H1 (cell line): ENCODE results near the gene PIK3R6. TPM values are rescaled to one million over a fixed set of nuclear protein-coding genes. Genes with fewer than 3 reads are reported as not detected.

ENCODE experiments used
- CTCF ChIA-PET: fragments of 300-600 bp; sonication (Branson Sonifier 250); formaldehyde crosslinking; loops from one replicate; lab custom pipeline; 2021; ENCODE audit not compliant: partially characterized antibody; lab: Charles Lee
- POLR2A ChIA-PET: fragments of 300-600 bp; sonication (Branson Sonifier 250); formaldehyde crosslinking; loops from one replicate; lab custom pipeline; 2021; ENCODE audit warnings: inconsistent platforms; ENCODE audit not compliant: partially characterized antibody; lab: Charles Lee
- DNase-seq, 2 experiments: peaks; one replicate each; pipeline versions ENCODE4 v3.0.0 to v3.0.0-alpha.2; 2010 to 2022; ENCODE audit warnings: low spot score in 2 of 2, low read depth in 1 of 2, mixed read lengths in 1 of 2
- FAIRE-seq: peaks from 2 replicates; lab custom pipeline; 2011; peaks lifted over from hg19 to GRCh38; lab: Jason Lieb, UNC
- H2AFZ ChIP-seq: 2 replicates; pipeline ENCODE4 v1.8.1; 2012; ENCODE audit warnings: low read length, inconsistent platforms
- H2AK5ac ChIP-seq: 2 replicates; pipeline ENCODE4 v1.6.1; 2013; ENCODE audit warnings: low read depth, low read length
- H2BK120ac ChIP-seq: replicated peaks from 2 replicates; pipeline ENCODE3; 2013; ENCODE audit warnings: low read depth, low read length, inconsistent platforms
- H2BK12ac ChIP-seq: 2 replicates; pipeline ENCODE4 v1.6.1; 2013; ENCODE audit warnings: low read depth, low read length
- H2BK15ac ChIP-seq: 2 replicates; pipeline ENCODE4 v1.6.1; 2013; ENCODE audit warnings: low read length
- H2BK20ac ChIP-seq: 2 replicates; pipeline ENCODE4 v1.6.1; 2013; ENCODE audit warnings: low read length
- H2BK5ac ChIP-seq: 2 replicates; pipeline ENCODE4 v1.6.1; 2013; ENCODE audit warnings: low read depth, low read length
- H3K14ac ChIP-seq: 2 replicates; pipeline ENCODE4 v1.6.1; 2013; ENCODE audit warnings: inconsistent platforms; ENCODE audit not compliant: insufficient read length
- H3K18ac ChIP-seq: 2 replicates; pipeline ENCODE4 v1.6.1; 2013; ENCODE audit warnings: low read length; ENCODE audit errors: extremely low read depth
- H3K23ac ChIP-seq: 2 replicates; pipeline ENCODE4 v1.6.1; 2013; ENCODE audit warnings: inconsistent platforms; ENCODE audit not compliant: insufficient read length
- H3K23me2 ChIP-seq: 2 replicates; pipeline ENCODE4 v1.6.1; 2013; ENCODE audit warnings: low read depth, low read length
- H3K27ac ChIP-seq: 2 replicates; pipeline ENCODE4 v1.6.1; 2011; ENCODE audit warnings: low read depth, low read length, inconsistent platforms
- H3K27me3 ChIP-seq, 4 experiments: replicated peaks in 1 of 4; 1 replicate in 1 of 4; 2 replicates in 3 of 4; pipeline versions ENCODE4 v1.6.1 to v1.8.1; 2011 to 2013; ENCODE audit warnings: low read length in 3 of 4, mild to moderate bottlenecking in 3 of 4, inconsistent platforms in 2 of 4, mixed read lengths in 2 of 4, moderate library complexity in 1 of 4; ENCODE audit not compliant: control insufficient read depth in 3 of 4, insufficient read depth in 3 of 4; ENCODE audit errors: extremely low read depth in 1 of 4
- H3K36me3 ChIP-seq, 4 experiments: 2 replicates each; pipeline versions ENCODE4 v1.6.1 to v1.8.1; 2011 to 2013; ENCODE audit warnings: mild to moderate bottlenecking in 4 of 4, low read length in 3 of 4, moderate library complexity in 2 of 4, control low read depth in 1 of 4, inconsistent platforms in 1 of 4; ENCODE audit not compliant: insufficient read depth in 4 of 4, control insufficient read depth in 2 of 4
- H3K4ac ChIP-seq: replicated peaks from 2 replicates; pipeline ENCODE3; 2013; ENCODE audit warnings: low read length, low read depth, mixed read lengths, inconsistent platforms; ENCODE audit not compliant: insufficient read length
- H3K4me1 ChIP-seq, 4 experiments: replicated peaks in 1 of 4; 1 replicate in 1 of 4; 2 replicates in 3 of 4; pipeline versions ENCODE4 v1.6.1 to v1.8.1; 2011 to 2013; ENCODE audit warnings: low read length in 3 of 4, inconsistent platforms in 2 of 4, mixed read lengths in 1 of 4; ENCODE audit not compliant: insufficient read depth in 4 of 4, control insufficient read depth in 3 of 4
- H3K4me2 ChIP-seq, 2 experiments: 2 replicates each; pipeline versions ENCODE4 v1.6.1 to v1.8.1; 2011 to 2013; ENCODE audit warnings: low read depth in 2 of 2, low read length in 2 of 2, control low read depth in 1 of 2, inconsistent platforms in 1 of 2, mild to moderate bottlenecking in 1 of 2; ENCODE audit not compliant: insufficient read depth in 1 of 2
- H3K4me3 ChIP-seq, 4 experiments: fragments of 200-600, 300-600 bp in 1 of 4; sonication (generic), shearing (Covaris generic), sonication (Bioruptor Twin) in 1 of 4; 2 replicates each; pipeline versions ENCODE4 v1.5.1 to v1.8.1; 2011 to 2016; ENCODE audit warnings: low read length in 4 of 4, low read depth in 3 of 4, control low read depth in 2 of 4, inconsistent platforms in 2 of 4, mild to moderate bottlenecking in 2 of 4, mixed read lengths in 1 of 4, moderate library complexity in 1 of 4; ENCODE audit not compliant: insufficient read depth in 2 of 4; ENCODE audit errors: extremely low read depth in 1 of 4
- H3K56ac ChIP-seq: replicated peaks from 2 replicates; pipeline ENCODE3; 2013; ENCODE audit warnings: low read depth, mild to moderate bottlenecking, mixed read lengths, low read length, inconsistent platforms; ENCODE audit not compliant: insufficient read length
- H3K79me1 ChIP-seq: 2 replicates; pipeline ENCODE4 v1.6.1; 2013; ENCODE audit warnings: low read depth, low read length, control low read depth
- H3K79me2 ChIP-seq, 2 experiments: 2 replicates each; pipeline versions ENCODE4 v1.6.1 to v1.8.1; 2012 to 2013; ENCODE audit warnings: low read length in 2 of 2, mild to moderate bottlenecking in 2 of 2, inconsistent platforms in 1 of 2; ENCODE audit not compliant: insufficient read depth in 2 of 2, control insufficient read depth in 1 of 2
- H3K9ac ChIP-seq, 4 experiments: replicated peaks in 1 of 4; 1 replicate in 1 of 4; 2 replicates in 3 of 4; pipeline versions ENCODE4 v1.6.1 to v1.8.1; 2011 to 2013; ENCODE audit warnings: low read depth in 3 of 4, low read length in 3 of 4, control low read depth in 2 of 4, mild to moderate bottlenecking in 2 of 4, moderate library complexity in 2 of 4, inconsistent platforms in 1 of 4; ENCODE audit errors: extremely low read depth in 1 of 4
- H3K9me3 ChIP-seq, 2 experiments: 2 replicates each; pipeline versions ENCODE4 v1.6.1 to v1.8.1; 2012 to 2013; ENCODE audit warnings: mild to moderate bottlenecking in 2 of 2, moderate library complexity in 2 of 2, control low read depth in 1 of 2, inconsistent platforms in 1 of 2, low read depth in 1 of 2, low read length in 1 of 2, mixed read lengths in 1 of 2; ENCODE audit not compliant: insufficient read depth in 2 of 2
- H4K20me1 ChIP-seq, 2 experiments: replicated peaks in 1 of 2; 2 replicates each; pipeline versions ENCODE3 to v1.8.1; 2011 to 2013; ENCODE audit warnings: inconsistent platforms in 2 of 2, low read length in 2 of 2, mild to moderate bottlenecking in 1 of 2; ENCODE audit not compliant: insufficient read depth in 2 of 2, control insufficient read depth in 1 of 2
- H4K5ac ChIP-seq: 2 replicates; pipeline ENCODE4 v1.6.1; 2013; ENCODE audit warnings: low read length, low read depth, mixed read lengths, inconsistent platforms; ENCODE audit not compliant: insufficient read length
- H4K8ac ChIP-seq: 2 replicates; pipeline ENCODE4 v1.8.0; 2013; ENCODE audit warnings: mild to moderate bottlenecking, moderate library complexity, low read length, inconsistent platforms; ENCODE audit not compliant: insufficient read depth; ENCODE audit errors: extremely low read depth
- H4K91ac ChIP-seq: replicated peaks from 2 replicates; pipeline ENCODE3; 2013; ENCODE audit warnings: low read length, mixed read lengths, inconsistent platforms; ENCODE audit not compliant: insufficient read length
- CBX8 ChIP-seq: fragments of 300-800, 300-1000 bp; sonication (generic); IDR thresholded peaks from 2 replicates; pipeline ENCODE4 v1.7.1; 2016; ENCODE audit warnings: low read depth, low read length, borderline replicate concordance
- CEBPB ChIP-seq: IDR thresholded peaks from 2 replicates; pipeline ENCODE4 v1.6.1; 2012; ENCODE audit warnings: low read depth, low read length
- CHD1 ChIP-seq: IDR thresholded peaks from 2 replicates; pipeline ENCODE4 v1.6.1; 2012; ENCODE audit warnings: low read depth, low read length, improper control_type of control experiment
- FOSL1 ChIP-seq: IDR thresholded peaks from 2 replicates; pipeline ENCODE4 v1.6.1; 2011; ENCODE audit warnings: mild to moderate bottlenecking, low read depth, low read length, moderate library complexity; ENCODE audit not compliant: insufficient read depth
- JUN ChIP-seq: IDR thresholded peaks from 2 replicates; pipeline ENCODE4 v1.6.1; 2011; ENCODE audit warnings: low read depth, mild to moderate bottlenecking, improper control_type of control experiment, low read length
- POLR2A ChIP-seq, 2 experiments: IDR thresholded peaks; 1 replicate in 1 of 2; 2 replicates in 1 of 2; pipeline ENCODE4 v1.6.1; 2011; ENCODE audit warnings: low read depth in 2 of 2, low read length in 2 of 2, mild to moderate bottlenecking in 2 of 2; ENCODE audit errors: control extremely low read depth in 1 of 2
- RBBP5 ChIP-seq: IDR thresholded peaks from 2 replicates; pipeline ENCODE4 v1.7.1; 2012; ENCODE audit warnings: low read depth, mild to moderate bottlenecking, inconsistent platforms, low read length, moderate library complexity, borderline replicate concordance
- SIN3A ChIP-seq, 2 experiments: IDR thresholded peaks in 1 of 2; conservative IDR thresholded peaks in 1 of 2; 2 replicates each; pipeline ENCODE4 v1.6.1; 2011 to 2012; ENCODE audit warnings: low read length in 2 of 2, improper control_type of control experiment in 1 of 2, low read depth in 1 of 2, mild to moderate bottlenecking in 1 of 2
- SIRT6 ChIP-seq: IDR thresholded peaks from one replicate; pipeline ENCODE4 v1.7.1; 2012; ENCODE audit warnings: low read length, inconsistent platforms
- SUZ12 ChIP-seq: fragments of 200-600 bp; sonication (generic); IDR thresholded peaks from 2 replicates; pipeline ENCODE4 v1.6.1; 2012; ENCODE audit warnings: mild to moderate bottlenecking, inconsistent platforms, low read length, moderate library complexity, mixed read lengths
- TAF7 ChIP-seq: optimal IDR thresholded peaks from 2 replicates; pipeline ENCODE3; 2011; ENCODE audit warnings: low read depth, mild to moderate bottlenecking, inconsistent platforms, low read length, moderate library complexity, borderline replicate concordance
- USF2 ChIP-seq: IDR thresholded peaks from 2 replicates; pipeline ENCODE4 v1.6.1; 2011; ENCODE audit warnings: low read length, improper control_type of control experiment
- WGBS, 2 experiments: shearing (Covaris generic) in 1 of 2; methylation state at CpG; one replicate each; pipeline versions ENCODE4 v1.1.6 to v1.1.7; 2013 to 2015; ENCODE audit warnings: low lambda C conversion rate in 2 of 2, mixed read lengths in 2 of 2, inconsistent platforms in 1 of 2, low coverage in 1 of 2, missing lambda C conversion rate in 1 of 2; ENCODE audit not compliant: insufficient replicate concordance in 2 of 2, insufficient coverage in 1 of 2, insufficient read length in 1 of 2; ENCODE audit errors: extremely low coverage in 1 of 2, missing lambda C conversion rate in 1 of 2; 5-methylcytosine and 5-hydroxymethylcytosine counted together
- polyA plus RNA-seq, 7 experiments: library from polyadenylated mRNA; depleted of rRNA in 3 of 7; stranded (reverse) in 5 of 7; unstranded in 2 of 7; fragments of >200 nt in 5 of 7; fragments of 200-250 nt in 2 of 7; gene quantifications; 1 replicate in 5 of 7; 2 replicates in 1 of 7; 4 replicates in 1 of 7; pipeline versions ENCODE4 v1.2.1 to v1.2.3, GENCODE V29; 2011 to 2013; ENCODE audit warnings: missing spikeins in 2 of 7, mixed read lengths in 2 of 7
- total RNA-seq: library from RNA; stranded (reverse); fragmentation: NEBNext Ultra II Directional; extraction: Animal tissue kit (Norgen Biotek cat#: 25700); gene quantifications from 2 replicates; pipeline ENCODE4 v1.2.1, GENCODE V29; 2021
- TF ChIP-seq, protein P1 (sequence below): IDR thresholded peaks from 2 replicates; pipeline ENCODE4 v1.6.1; 2012; ENCODE audit warnings: inconsistent platforms

PIK3R6 gene
- total and polyA plus RNA-seq, 2 of the 8 experiments (the other 6 are each of a cell fraction or from before 2014, with no cell fraction given) = 0.24 to 1.2 TPM

- H3K4me1 ChIP-seq = peaks cover 0 to 10% (median 5%) of the 10 kb centered on the region in 4 experiments; a peak in 5 of 7 replicates
- H2BK12ac ChIP-seq = no peak overlapping the region
- H3K79me1 ChIP-seq = no peaks in the 10 kb centered on the region
- H3K14ac ChIP-seq = no peak overlapping the region
- H3K79me2 ChIP-seq = no peaks in the 10 kb centered on the region
- no peak overlapping the region; the same call in 1 of the 2 replicates for H4K8ac ChIP-seq
- H3K36me3 ChIP-seq = no peaks in the 10 kb centered on the region
- no peak for FAIRE-seq
- no peak overlapping the region for H2BK20ac ChIP-seq
- H2BK5ac ChIP-seq = no peak overlapping the region
- H3K27me3 ChIP-seq = no peaks in the 10 kb centered on the region
- DNase-seq = no peak
- no peak overlapping the region for H3K9ac ChIP-seq
- H3K18ac ChIP-seq = no peak overlapping the region
- no peak overlapping the region for H3K4me2 ChIP-seq
- no peak overlapping the region for H3K27ac ChIP-seq
- no peak overlapping the region for H2BK15ac ChIP-seq
- H4K91ac ChIP-seq = no peak overlapping the region
- H4K20me1 ChIP-seq = no peaks in the 10 kb centered on the region
- H2AFZ ChIP-seq = no peak overlapping the region
- no peak overlapping the region for H3K4me3 ChIP-seq
- H2BK120ac ChIP-seq = no peak overlapping the region
- no peaks in the 10 kb centered on the region for H3K9me3 ChIP-seq
- H3K56ac ChIP-seq = no peak overlapping the region
- WGBS, 2 experiments = 78% methylated on average over 2 of the region's 2 CpGs; no CpG with 5 or more reads in 1 of the 2 experiments
- H4K5ac ChIP-seq = no peak overlapping the region
- POLR2A ChIA-PET = no interaction called here
- H3K4ac ChIP-seq = no peak overlapping the region
- CTCF ChIA-PET = interaction anchor here (0.9 to 1.1 kb wide), 2 partner anchors 9 to 94 kb away, joined by 4 to 6 read pairs; no protein-coding TSS in a partner anchor
- no peaks in the 10 kb centered on the region for H3K23me2 ChIP-seq
- H2AK5ac ChIP-seq = no peak overlapping the region
- H3K23ac ChIP-seq = no peak overlapping the region
- TF ChIP-seq TAF7 (no peak), CBX8 (no peak), USF2 (no peak), SIRT6 (no peak), SIN3A (conservative IDR thresholded peaks at IDR 0.05 in 1 of 2, IDR thresholded peaks at IDR 0.05 in 1 of 2; ENCODE audit: low read depth in 1 of 2, low read length in 2 of 2) (no peak), RBBP5 (no peak), CEBPB (no peak), SUZ12 (no peak), CHD1 (no peak), JUN (no peak), FOSL1 (no peak), POLR2A (IDR thresholded peaks at IDR 0.05; ENCODE audit: control extremely low read depth in 1 of 2, low read depth in 2 of 2, low read length in 2 of 2) (no peak)
- TF ChIP-seq, protein P1, sequence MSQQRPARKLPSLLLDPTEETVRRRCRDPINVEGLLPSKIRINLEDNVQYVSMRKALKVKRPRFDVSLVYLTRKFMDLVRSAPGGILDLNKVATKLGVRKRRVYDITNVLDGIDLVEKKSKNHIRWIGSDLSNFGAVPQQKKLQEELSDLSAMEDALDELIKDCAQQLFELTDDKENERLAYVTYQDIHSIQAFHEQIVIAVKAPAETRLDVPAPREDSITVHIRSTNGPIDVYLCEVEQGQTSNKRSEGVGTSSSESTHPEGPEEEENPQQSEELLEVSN = no peak
Observed at GRCh38 chr17:8904201-8904600, 36.7 kb upstream of the PIK3R6 start.
